HG03175 (cell line): Measurements from ENCODE around the gene FHIP1A.

Experiments used
- ATAC-seq: cut with Tn5 transposase; IDR thresholded peaks from one replicate; pipeline ENCODE4 v1.9.1; 2021; ENCODE audit warnings: mild to moderate bottlenecking, moderate library complexity; ENCODE audit not compliant: unreplicated experiment

The FHIP1A gene

GRCh38 chr4:151454513-151454912, 45.5 kb downstream of the FHIP1A start:
- ATAC-seq = no peak

- no peak for ATAC-seq
Measured at GRCh38 chr4:151455212-151455611, 46.2 kb downstream of the FHIP1A start.

- ATAC-seq = no peak
Measured at GRCh38 chr4:151458148-151458547, 49.2 kb downstream of the FHIP1A start.
